ENCODE measurements around the gene VSIG2.
"Not testable (repeated sequence)": the region's sequence is repeated elsewhere in the genome, so short reads cannot be mapped to it uniquely, and the experiment has no call there.

The VSIG2 gene

DNA sequence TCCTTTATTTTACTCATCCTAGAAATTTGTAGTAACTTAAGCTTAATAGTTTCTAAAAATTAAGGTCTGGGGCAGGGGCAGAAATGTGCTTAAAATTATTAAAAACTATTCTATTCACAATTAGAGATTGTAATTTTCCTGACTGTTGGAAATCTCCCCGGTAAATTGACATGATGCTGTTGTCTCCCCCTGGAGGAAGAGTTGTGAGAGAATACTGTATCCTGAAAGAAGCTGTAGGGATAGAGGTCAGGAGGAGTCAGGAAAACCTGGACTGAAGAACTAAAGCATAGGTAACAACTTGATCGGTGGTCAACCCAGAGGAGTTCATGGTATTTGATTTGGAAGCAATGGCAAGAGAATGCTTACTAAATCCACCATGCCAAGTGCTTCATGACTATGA lies 26.2 kb upstream of the VSIG2 start:
- no peak for DNase-seq (ENCODE audit: low read depth)
- TF ChIP-seq, protein P1, sequence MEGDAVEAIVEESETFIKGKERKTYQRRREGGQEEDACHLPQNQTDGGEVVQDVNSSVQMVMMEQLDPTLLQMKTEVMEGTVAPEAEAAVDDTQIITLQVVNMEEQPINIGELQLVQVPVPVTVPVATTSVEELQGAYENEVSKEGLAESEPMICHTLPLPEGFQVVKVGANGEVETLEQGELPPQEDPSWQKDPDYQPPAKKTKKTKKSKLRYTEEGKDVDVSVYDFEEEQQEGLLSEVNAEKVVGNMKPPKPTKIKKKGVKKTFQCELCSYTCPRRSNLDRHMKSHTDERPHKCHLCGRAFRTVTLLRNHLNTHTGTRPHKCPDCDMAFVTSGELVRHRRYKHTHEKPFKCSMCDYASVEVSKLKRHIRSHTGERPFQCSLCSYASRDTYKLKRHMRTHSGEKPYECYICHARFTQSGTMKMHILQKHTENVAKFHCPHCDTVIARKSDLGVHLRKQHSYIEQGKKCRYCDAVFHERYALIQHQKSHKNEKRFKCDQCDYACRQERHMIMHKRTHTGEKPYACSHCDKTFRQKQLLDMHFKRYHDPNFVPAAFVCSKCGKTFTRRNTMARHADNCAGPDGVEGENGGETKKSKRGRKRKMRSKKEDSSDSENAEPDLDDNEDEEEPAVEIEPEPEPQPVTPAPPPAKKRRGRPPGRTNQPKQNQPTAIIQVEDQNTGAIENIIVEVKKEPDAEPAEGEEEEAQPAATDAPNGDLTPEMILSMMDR (IDR thresholded peaks at IDR 0.05; ENCODE audit: insufficient read depth, low read depth, low read length, missing control alignments), result peak; percentile 30
- H3K4me3 ChIP-seq (ENCODE audit: low read length), result no peak overlapping the region

DNA sequence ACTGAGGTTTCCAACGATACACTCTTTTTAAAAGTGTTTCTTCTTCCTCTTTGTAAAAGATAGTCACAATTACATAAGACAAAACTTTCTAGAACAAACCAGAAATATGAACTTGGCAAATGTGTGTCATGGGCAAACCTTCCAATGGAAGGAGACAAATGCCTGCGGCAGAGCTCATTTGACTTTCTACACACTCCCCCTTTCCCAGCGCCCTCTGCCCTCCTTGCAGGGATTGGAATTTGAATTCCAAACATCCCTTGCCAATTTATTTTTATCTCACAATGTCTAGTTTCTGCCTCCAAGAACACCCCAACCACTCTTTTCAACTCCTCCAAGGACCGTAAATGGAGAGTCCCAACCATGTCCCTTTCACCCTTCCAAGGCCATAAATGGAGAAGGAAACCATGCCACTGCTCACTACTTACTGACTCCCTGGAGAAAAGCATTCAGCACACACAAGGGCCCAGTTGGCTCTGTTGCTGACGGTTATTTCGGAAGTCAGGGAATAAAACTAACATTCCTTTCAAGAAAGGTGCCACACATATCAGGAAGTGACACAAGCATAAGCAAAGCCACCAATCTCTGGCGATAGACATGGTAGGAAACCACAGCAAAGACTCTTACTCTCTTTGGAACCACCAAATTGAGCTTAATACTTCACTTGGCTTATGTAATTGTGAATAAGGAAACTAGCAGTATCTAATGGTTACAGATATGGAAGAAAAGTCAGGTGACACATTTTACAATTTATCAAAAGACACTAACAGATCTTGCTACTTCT lies 25.0 kb upstream of the VSIG2 start:
- no peak overlapping the region for H3K4me3 ChIP-seq (ENCODE audit: low read length)
- TF ChIP-seq, protein P1 (IDR thresholded peaks at IDR 0.05; ENCODE audit: insufficient read depth, low read depth, low read length, missing control alignments), result no peak
- DNase-seq (ENCODE audit: low read depth), result no peak

DNA sequence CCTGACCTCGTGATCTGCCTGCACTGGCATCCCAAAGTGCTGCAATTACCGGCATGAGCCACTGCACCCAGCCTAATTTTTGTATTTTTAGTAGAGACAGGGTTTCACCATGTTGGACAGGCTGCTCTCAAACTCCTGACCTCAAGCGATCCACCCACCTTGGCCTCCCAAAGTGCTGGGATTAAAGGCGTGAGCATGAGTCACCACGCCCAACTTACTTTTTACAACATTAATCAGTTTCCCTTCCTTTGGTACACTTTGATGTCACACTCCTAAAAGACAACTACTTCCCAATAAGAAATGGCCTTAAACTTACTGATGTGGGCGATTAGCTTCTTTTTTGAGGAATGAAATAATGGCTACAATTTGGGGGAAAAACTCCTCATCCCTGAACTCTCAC lies 18.9 kb upstream of the VSIG2 start:
- DNase-seq (ENCODE audit: low read depth), result not testable (repeated sequence)

DNA sequence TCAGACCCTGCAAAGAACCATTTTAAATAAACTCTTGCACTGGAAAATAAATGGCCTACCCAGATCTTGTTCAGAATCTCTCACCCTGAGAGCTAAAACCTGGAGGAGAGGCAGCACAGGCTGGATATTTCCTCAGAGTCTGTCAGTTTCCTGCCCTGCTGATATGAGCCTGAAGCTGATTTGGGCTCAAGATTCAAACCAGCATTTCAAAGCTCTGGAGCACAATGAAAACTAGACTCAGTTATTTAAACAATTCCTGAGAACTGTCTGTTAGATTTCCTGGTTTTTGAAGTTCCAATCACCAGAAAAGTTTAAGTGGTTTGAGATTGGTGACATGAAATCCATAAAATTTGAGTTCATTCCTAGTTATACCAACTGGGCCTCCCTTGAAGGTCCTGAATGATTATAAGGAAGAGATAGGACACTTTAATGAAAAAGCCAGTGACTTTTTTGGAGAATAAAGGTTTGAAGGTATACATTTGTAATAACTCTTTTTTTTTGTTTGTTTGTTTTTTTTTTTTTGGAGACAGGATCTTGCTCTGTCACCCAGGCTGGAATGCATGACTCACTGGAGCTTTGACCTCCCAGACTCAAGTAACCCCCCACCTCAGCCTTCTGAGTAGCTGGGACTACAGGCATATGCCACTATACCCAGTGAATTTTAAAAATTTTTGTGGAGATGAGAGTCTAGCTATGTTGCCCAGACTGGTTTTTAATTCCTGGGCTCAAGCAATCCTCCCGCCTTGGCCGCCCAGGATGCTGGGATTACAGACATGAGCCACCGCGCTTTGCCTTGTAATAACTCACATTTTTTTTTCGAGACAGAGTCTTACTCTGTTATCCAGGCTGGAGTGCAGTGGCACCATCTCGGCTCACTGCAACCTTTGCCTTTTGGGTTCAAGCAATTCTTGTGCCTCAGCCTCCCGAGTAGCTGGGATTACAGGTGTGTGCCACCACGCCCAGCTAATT lies 18.0 kb upstream of the VSIG2 start:
- H3K4me3 ChIP-seq (ENCODE audit: low read length), result no peak overlapping the region
- TF ChIP-seq, protein P1 (IDR thresholded peaks at IDR 0.05; ENCODE audit: insufficient read depth, low read depth, low read length, missing control alignments), result no peak
- peak; percentile 47 for DNase-seq (ENCODE audit: low read depth)

More for the DNA sequence above, 18.9 kb upstream of the VSIG2 start:
- not testable (repeated sequence) for H3K4me3 ChIP-seq (ENCODE audit: low read length)

DNA sequence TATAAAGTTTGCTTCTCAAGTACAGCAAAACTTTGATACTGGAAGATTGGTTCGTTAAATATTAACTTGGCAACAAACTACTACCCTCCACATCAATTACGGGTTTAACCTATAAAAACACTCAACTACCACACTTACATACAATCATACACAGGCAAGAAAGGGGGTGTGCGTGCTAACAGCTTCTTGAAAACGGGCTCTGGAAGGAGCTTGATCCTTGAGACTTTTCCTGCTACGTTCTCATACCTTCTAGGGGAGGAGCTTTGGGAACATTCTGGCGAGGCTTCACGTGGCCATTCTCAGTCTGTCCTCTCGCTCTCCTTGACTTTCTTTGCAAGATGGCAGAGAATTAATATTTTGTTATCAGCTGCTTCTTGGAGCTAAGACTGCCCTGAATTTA lies 16.9 kb upstream of the VSIG2 start:
- TF ChIP-seq, protein P1 (IDR thresholded peaks at IDR 0.05; ENCODE audit: insufficient read depth, low read depth, low read length, missing control alignments), result no peak
- H3K4me3 ChIP-seq (ENCODE audit: low read length), result no peak overlapping the region
- no peak for DNase-seq (ENCODE audit: low read depth)

DNA sequence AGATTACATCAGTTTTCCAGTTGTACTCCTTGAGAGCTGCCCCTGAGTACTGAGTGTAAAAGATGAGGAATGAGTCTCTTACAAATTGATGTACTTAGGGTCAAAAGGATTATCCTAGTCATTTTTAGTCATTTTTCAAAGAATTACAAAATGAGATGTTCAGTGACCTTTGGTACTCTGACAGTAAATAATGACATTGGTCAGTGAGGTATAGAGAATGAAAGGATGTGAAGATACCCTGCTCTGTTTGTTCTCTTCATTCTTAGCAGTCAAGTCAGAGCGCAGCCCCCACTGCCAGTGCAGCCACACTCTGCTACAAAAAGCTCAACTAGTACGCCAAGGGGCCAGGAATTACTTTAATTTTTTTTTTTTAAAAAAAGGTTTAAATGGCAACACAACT lies 14.1 kb upstream of the VSIG2 start:
- DNase-seq (ENCODE audit: low read depth), result no peak
- no peak overlapping the region for H3K4me3 ChIP-seq (ENCODE audit: low read length)
- TF ChIP-seq, protein P1 (IDR thresholded peaks at IDR 0.05; ENCODE audit: insufficient read depth, low read depth, low read length, missing control alignments), result no peak

Data from epithelial cell of esophagus (primary cell).